Stomach smooth muscle (tissue), 2 donors: ENCODE results near the gene HSPB8.
"Not testable (repeated sequence)": the region's sequence is repeated elsewhere in the genome, so short reads cannot be mapped to it uniquely, and the experiment has no call there.

Experiments used
- H3K27ac ChIP-seq: one replicate; pipeline ENCODE4 v1.7.0; 2013; ENCODE audit warnings: mild to moderate bottlenecking, low read length, inconsistent platforms
- H3K27me3 ChIP-seq, 2 donors: one replicate each; pipeline ENCODE4 v1.7.0; 2013; ENCODE audit warnings: low read length in 2 of 2; ENCODE audit not compliant: insufficient read depth in 2 of 2, control insufficient read depth in 1 of 2
- H3K36me3 ChIP-seq, 2 donors: one replicate each; pipeline ENCODE4 v1.7.0; 2013; ENCODE audit warnings: low read length in 2 of 2; ENCODE audit not compliant: control insufficient read depth in 2 of 2, insufficient read depth in 2 of 2
- H3K4me1 ChIP-seq: one replicate; pipeline ENCODE4 v1.7.0; 2013; ENCODE audit warnings: low read length; ENCODE audit not compliant: control insufficient read depth, insufficient read depth
- H3K4me3 ChIP-seq, 2 donors: one replicate each; pipeline ENCODE4 v1.7.0; 2013; ENCODE audit warnings: low read length in 2 of 2
- H3K9ac ChIP-seq, 2 donors: one replicate each; pipeline ENCODE4 v1.7.0; 2013; ENCODE audit warnings: low read length in 2 of 2, mild to moderate bottlenecking in 1 of 2
- H3K9me3 ChIP-seq, 2 donors: one replicate each; pipeline ENCODE4 v1.7.0; 2013; ENCODE audit warnings: low read length in 2 of 2; ENCODE audit not compliant: control insufficient read depth in 2 of 2
- donor health status: healthy.
- donor health status: Pancreatic carcinoma.

HSPB8 gene

DNA sequence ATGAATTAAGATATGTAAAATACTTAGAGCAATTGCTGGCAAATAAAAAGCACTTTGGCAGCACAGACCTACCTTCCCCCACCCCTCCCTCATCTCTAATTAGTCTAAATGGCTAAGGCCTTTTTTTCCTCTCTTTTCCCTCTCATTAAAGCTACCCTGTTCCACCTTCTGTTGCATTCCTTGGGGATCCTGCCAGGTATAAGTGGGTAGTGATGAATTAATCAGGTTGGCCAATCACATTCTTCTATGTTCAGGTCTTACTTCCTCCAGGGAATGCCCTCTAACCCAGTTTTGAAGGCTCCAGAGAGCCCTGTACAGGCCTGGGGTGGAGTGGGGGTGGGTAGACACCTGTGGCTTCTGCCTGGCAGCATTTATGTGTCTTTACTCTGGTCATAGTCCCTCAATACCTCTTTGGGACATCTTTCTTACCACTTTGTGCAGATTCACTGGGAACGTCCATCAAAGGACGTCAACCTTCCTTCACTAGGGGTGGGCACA is 28.4 kb downstream of the HSPB8 start:
- no peak overlapping the region for H3K9ac ChIP-seq
- H3K27me3 ChIP-seq: no peaks in the 10 kb centered on the region
- H3K9me3 ChIP-seq: no peaks in the 10 kb centered on the region
- H3K36me3 ChIP-seq: no peaks in the 10 kb centered on the region
- no peak overlapping the region for H3K4me3 ChIP-seq
- H3K4me1 ChIP-seq: peaks cover 44% of the 10 kb centered on the region
- peak overlapping the region; percentile 60 for H3K27ac ChIP-seq

DNA sequence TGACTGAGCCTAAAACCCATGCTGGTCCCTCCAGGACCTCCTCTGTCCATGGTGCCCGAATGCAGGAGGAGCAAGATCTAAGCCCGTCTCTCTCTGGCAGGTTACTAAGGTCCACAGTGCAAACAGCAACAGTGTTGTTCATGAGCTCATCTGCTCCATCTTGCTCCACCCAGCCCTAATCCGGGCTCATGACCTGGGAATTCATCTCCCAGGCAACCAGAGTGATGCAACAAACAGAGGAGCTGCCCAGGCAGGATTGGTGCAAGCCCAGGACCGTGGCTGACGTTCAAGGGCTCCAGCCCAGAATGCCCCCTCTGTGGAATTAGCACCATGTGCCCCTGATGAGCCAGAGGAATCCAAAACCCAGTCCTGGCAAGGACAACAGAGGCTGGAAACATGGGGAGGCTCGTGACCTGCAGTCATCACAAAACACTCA is 29.9 kb downstream of the HSPB8 start:
- Histone ChIP-seq H3K36me3 (no peaks in the 10 kb centered on the region), H3K9me3 (no peaks in the 10 kb centered on the region), H3K27me3 (no peaks in the 10 kb centered on the region), H3K4me3 (peak overlapping the region in 1 of 2 donors; percentile 3), H3K4me1 (peaks cover 36% of the 10 kb centered on the region), H3K27ac (peak overlapping the region; percentile 60), H3K9ac (no peak overlapping the region)

DNA sequence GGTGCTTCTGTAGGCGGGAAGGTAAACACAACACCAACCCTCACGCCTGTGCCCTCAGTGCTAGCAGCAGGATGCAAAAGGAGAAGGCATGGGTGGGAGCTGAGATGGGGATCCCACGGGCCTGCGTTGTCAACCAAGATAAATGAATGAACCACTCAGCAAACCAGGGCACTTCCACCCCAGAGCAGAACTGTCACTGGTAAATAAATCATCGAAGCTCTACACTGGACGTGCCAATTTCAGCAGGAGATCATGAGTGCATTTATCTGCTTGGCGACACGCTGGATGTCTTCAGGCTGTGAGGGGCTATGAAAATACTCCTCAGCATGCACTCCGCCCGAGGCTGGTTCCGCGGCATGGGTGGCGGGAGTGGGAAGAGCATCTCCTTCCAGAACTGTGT is 33.2 kb downstream of the HSPB8 start:
- Histone ChIP-seq H3K9me3 (no peaks in the 10 kb centered on the region), H3K4me3 (no peak overlapping the region), H3K36me3 (no peaks in the 10 kb centered on the region), H3K27ac (no peak overlapping the region), H3K27me3 (no peaks in the 10 kb centered on the region), H3K9ac (no peak overlapping the region), H3K4me1 (peaks cover 21% of the 10 kb centered on the region)

DNA sequence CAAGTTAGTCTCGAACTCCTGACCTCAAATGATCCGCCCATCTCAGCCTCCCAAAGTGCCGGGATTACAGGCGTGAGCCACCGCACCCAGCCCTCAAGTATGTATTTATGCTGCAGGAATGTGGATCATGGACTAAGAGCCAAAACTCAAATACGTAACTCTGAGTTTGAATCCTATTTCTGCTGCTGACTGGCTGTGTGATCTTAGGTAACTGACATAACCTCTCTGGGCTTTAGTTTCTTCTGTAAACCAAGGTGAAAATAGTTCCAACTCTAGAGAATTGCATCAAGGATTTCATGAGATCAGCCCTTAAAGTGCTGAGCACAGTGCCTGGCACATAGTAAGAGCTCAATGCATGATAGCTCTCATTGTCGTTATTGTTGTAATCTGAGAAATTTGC is 37.4 kb downstream of the HSPB8 start:
- Histone ChIP-seq H3K27ac (no peak overlapping the region), H3K4me3 (no peak overlapping the region), H3K4me1 (no peaks in the 10 kb centered on the region), H3K27me3 (no peaks in the 10 kb centered on the region), H3K36me3 (no peaks in the 10 kb centered on the region), H3K9me3 (no peaks in the 10 kb centered on the region), H3K9ac (no peak overlapping the region)

DNA sequence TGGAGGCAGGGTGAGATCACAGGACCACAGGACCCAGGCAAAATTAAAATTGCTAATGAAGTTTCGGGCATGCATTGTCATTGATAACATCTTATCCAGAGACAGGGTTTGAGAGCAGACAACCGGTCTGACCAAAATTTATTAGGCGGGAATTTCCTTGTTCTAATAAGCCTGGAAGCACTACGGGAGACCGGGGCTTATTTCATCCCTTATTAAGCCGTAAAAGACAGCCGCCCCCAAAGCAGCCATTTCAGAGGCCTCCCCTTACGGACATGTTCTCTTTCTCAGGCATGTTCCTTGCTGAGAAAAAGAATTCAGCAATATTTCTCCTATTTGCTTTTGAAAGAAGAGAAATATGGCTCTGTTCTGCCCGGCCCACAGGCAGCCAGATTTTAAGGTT is 40.1 kb downstream of the HSPB8 start:
- H3K4me3 ChIP-seq, H3K36me3 ChIP-seq, H3K9ac ChIP-seq, H3K4me1 ChIP-seq, H3K27me3 ChIP-seq, H3K9me3 ChIP-seq, H3K27ac ChIP-seq: not testable (repeated sequence)

DNA sequence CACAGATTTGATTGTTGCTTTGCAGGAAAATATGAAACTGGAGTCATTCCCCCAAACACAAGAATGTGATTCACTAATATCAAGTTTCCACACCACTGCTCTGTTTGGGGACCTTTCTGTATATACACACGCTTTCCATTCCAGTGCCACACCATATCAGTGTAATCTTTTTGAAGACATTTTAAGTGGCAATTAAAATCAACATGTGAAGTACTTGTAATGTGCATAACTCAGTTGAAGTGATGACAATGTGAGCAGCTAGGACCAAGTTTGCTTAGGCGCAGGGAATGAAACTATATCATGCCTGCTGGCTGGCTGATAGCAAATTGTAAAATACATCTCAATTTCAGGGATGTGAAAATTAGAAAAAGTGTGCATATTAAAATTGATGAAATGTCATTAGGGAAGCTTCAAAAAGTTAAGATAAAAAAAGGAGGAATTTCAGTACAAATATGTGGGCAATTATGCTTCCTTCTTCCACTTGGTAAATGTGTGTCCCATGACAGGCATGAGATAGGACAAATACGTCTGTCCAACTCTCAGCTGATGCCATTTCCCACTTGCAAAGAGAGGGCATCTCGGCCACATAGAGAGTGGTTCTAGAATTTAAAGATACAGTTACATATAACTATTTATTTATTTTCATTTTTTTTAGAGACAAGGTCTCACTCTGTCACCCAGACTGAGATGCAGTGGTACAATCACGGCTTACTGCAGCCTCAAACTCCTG is 43.7 kb downstream of the HSPB8 start:
- Histone ChIP-seq H3K9ac (no peak overlapping the region), H3K36me3 (no peaks in the 10 kb centered on the region), H3K4me3 (no peak overlapping the region), H3K9me3 (no peaks in the 10 kb centered on the region), H3K27me3 (no peaks in the 10 kb centered on the region), H3K27ac (no peak overlapping the region), H3K4me1 (no peaks in the 10 kb centered on the region)

DNA sequence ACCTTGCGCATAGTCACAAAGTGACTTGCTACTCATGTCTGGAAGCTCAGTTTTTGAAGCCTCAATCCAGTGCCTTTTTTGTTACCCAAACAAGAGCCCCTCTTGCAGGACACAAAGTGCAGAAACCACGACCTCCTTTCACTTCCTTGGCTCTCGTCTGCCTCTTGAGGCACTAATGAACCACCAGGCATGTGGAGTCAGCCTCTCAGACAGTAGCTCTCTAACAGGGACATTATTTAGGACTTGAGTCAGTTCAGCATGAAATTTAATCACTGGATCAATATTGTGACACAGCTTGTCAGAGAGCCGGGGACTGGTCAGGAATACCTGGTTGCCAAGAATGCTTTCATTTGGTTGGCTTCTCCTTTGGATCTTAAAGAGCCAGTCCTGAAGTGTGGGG is 46.7 kb downstream of the HSPB8 start:
- H3K4me1 ChIP-seq: no peaks in the 10 kb centered on the region
- H3K9ac ChIP-seq: no peak overlapping the region
- no peaks in the 10 kb centered on the region for H3K36me3 ChIP-seq
- H3K9me3 ChIP-seq: no peaks in the 10 kb centered on the region
- no peak overlapping the region for H3K27ac ChIP-seq
- no peak overlapping the region for H3K4me3 ChIP-seq
- H3K27me3 ChIP-seq: no peaks in the 10 kb centered on the region

DNA sequence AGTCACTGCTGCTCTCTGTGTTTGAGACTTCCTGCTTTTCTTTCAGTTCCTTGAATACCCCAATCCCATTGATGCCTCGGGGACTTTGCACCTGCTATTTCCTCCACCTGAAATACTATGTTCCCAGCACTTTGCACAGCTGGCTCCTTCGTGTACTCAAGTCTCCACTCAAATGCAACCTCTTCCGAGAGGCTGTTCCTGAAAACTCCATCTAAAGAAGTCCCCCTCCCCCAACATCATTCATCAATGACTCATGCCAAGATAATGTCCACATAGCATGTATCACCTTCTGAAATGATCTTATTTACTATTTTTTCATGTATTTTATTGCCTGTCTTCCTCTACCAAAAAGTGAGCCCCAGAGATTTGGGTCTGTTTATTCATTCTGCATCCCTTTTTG is 48.6 kb downstream of the HSPB8 start:
- Histone ChIP-seq H3K36me3 (no peaks in the 10 kb centered on the region), H3K9ac (no peak overlapping the region), H3K9me3 (no peaks in the 10 kb centered on the region), H3K4me3 (no peak overlapping the region), H3K27me3 (no peaks in the 10 kb centered on the region), H3K27ac (no peak overlapping the region), H3K4me1 (no peaks in the 10 kb centered on the region)

DNA sequence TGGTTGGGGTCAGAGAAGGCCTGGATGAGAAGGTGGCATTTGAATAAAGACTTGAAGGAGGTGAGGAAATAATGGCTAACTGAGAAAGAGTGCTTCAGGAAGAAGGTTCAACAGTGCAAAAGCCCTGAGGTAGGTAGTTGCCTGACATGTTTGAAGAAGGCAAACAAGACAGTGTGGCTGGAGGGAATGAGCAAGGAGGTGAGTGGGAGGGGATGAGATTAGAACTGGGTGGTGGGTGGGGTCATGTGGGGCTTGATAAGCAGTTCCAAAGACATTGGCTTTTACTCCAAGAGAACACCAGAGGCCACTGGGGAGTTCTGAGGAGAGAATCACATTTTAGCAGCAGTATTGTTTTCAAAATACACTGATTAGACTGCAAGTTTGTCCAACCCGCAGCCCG is 50.5 kb downstream of the HSPB8 start:
- Histone ChIP-seq H3K9ac (no peak overlapping the region), H3K27ac (no peak overlapping the region), H3K27me3 (no peaks in the 10 kb centered on the region), H3K4me3 (no peak overlapping the region), H3K4me1 (no peaks in the 10 kb centered on the region), H3K36me3 (no peaks in the 10 kb centered on the region), H3K9me3 (no peaks in the 10 kb centered on the region)

DNA sequence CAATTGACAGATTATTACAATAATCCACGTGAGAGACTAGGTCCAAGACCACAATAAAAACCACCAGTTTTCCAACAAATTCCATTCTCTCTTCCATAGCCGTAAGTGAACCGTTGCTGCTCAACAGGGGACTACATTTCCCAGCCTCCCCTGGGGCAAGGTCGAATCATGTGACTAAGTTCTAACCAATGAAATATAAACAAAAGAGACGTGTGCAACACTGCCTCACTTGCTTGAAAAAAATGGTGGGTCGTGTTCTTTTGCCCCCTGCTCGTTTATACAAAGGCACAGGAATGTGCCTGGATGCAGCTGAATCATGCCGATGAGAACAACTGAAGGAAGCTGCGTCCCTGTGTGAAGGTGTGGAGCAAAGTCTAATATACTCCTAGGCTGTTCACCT is 51.1 kb downstream of the HSPB8 start:
- no peaks in the 10 kb centered on the region for H3K36me3 ChIP-seq
- peak overlapping the region in 1 of 2 donors; percentile 47 for H3K4me3 ChIP-seq
- no peaks in the 10 kb centered on the region for H3K27me3 ChIP-seq
- no peak overlapping the region for H3K9ac ChIP-seq
- no peaks in the 10 kb centered on the region for H3K9me3 ChIP-seq
- H3K4me1 ChIP-seq: no peaks in the 10 kb centered on the region
- H3K27ac ChIP-seq: no peak overlapping the region

DNA sequence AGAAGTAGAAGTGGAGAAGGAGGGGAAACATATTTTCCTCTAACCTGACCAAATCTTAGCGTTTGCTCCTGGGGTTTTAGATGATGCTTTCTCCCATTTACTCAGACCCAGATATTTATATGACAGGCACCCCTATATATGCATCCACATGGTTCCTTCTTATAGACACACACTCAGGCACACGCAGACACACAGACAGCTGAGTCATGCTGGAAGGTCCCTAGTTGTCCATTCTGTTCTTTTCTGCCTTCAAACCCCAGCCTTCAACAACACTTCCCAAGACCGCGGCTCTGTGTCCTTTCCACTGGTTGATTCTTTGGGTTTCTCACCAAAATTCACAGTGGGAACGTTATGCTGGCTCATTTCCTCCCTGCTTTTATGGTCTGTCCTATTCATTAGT is 52.1 kb downstream of the HSPB8 start:
- Histone ChIP-seq H3K27ac (no peak overlapping the region), H3K4me1 (no peaks in the 10 kb centered on the region), H3K9ac (no peak overlapping the region), H3K9me3 (no peaks in the 10 kb centered on the region), H3K27me3 (no peaks in the 10 kb centered on the region), H3K36me3 (no peaks in the 10 kb centered on the region), H3K4me3 (no peak overlapping the region)
